GM12878 (cell line): ENCODE results near the gene CALD1. TPM values are rescaled to one million over a fixed set of nuclear protein-coding genes. Genes with fewer than 3 reads are reported as not detected.

Source experiments
- BHLHE40 ChIP-seq, 2 experiments: fragments of 450-650 bp in 1 of 2; IDR thresholded peaks; 2 replicates each; pipeline ENCODE4 v1.6.1; 2011 to 2017; ENCODE audit warnings: low read depth in 2 of 2, borderline replicate concordance in 1 of 2, improper control_type of control experiment in 1 of 2, low read length in 1 of 2, mild to moderate bottlenecking in 1 of 2
- EP300 ChIP-seq, 2 experiments: fragments of 150-350 bp in 1 of 2; IDR thresholded peaks; 2 replicates each; pipeline ENCODE4 v1.6.1; 2011 to 2012; ENCODE audit warnings: low read depth in 2 of 2, low read length in 2 of 2, borderline replicate concordance in 1 of 2, improper control_type of control experiment in 1 of 2, inconsistent platforms in 1 of 2; ENCODE audit not compliant: control insufficient read depth in 1 of 2
- ETV6 ChIP-seq, 2 experiments: fragments of 450-650 bp in 1 of 2; IDR thresholded peaks in 1 of 2; conservative IDR thresholded peaks in 1 of 2; 2 replicates each; pipeline ENCODE4 v1.6.1; 2014; ENCODE audit warnings: antibody characterized with exemption in 1 of 2, borderline replicate concordance in 1 of 2, low read depth in 1 of 2, mild to moderate bottlenecking in 1 of 2, moderate library complexity in 1 of 2
- RBBP5 ChIP-seq: fragments of 200-600 bp; sonication (generic); conservative IDR thresholded peaks from 2 replicates; pipeline ENCODE4 v1.6.1; 2016
- STAT3 ChIP-seq: IDR thresholded peaks from 2 replicates; pipeline ENCODE4 v1.6.1; 2011; ENCODE audit warnings: low read depth, low read length, improper control_type of control experiment
- polyA plus RNA-seq, 11 experiments: library from polyadenylated mRNA; depleted of rRNA in 4 of 11; unstranded in 6 of 11; stranded (reverse) in 5 of 11; fragments of >200 nt; fragmentation: Nextera tagmentation in 4 of 11; fragmentation: Illumina TruSeq in 1 of 11; extraction: Ambion mirVana in 4 of 11; extraction: Trizol in 1 of 11; gene quantifications; 1 replicate in 1 of 11; 2 replicates in 10 of 11; pipeline versions ENCODE4 v1.2.1 to v1.2.3, GENCODE V29; 2011 to 2016; ENCODE audit warnings: inconsistent platforms in 2 of 11, missing spikeins in 2 of 11, low read depth in 1 of 11
- total RNA-seq, 4 experiments: library from RNA; depleted of rRNA in 3 of 4; stranded (reverse); fragments of >200 nt in 3 of 4; fragmentation: Illumina TruSeq in 1 of 4; extraction: Trizol in 1 of 4; gene quantifications; 2 replicates each; pipeline versions ENCODE4 v1.2.1 to v1.2.3, GENCODE V29; 2013 to 2021
- TF ChIP-seq, protein P1 (sequence below): IDR thresholded peaks from 2 replicates; pipeline ENCODE4 v1.6.1; 2011; ENCODE audit warnings: borderline replicate concordance, low read depth, mild to moderate bottlenecking, moderate library complexity, mixed read lengths, low read length; ENCODE audit not compliant: insufficient read depth; ENCODE audit errors: extremely low read length
- TF ChIP-seq, protein P2 (sequence below): fragments of 150-350 bp; IDR thresholded peaks from 2 replicates; pipeline ENCODE4 v1.6.1; 2014; ENCODE audit warnings: mild to moderate bottlenecking, low read depth, low read length
- TF ChIP-seq, protein P3 (sequence below): IDR thresholded peaks from 2 replicates; pipeline ENCODE4 v1.6.1; 2011; ENCODE audit warnings: mild to moderate bottlenecking, low read depth, low read length, moderate library complexity; ENCODE audit not compliant: insufficient replicate concordance

The CALD1 gene
- total and polyA plus RNA-seq, 10 of the 15 experiments (the other 5 are each of a cell fraction or from before 2014, with no cell fraction given): 0.03 to 1.3 (median 0.22) TPM

DNA sequence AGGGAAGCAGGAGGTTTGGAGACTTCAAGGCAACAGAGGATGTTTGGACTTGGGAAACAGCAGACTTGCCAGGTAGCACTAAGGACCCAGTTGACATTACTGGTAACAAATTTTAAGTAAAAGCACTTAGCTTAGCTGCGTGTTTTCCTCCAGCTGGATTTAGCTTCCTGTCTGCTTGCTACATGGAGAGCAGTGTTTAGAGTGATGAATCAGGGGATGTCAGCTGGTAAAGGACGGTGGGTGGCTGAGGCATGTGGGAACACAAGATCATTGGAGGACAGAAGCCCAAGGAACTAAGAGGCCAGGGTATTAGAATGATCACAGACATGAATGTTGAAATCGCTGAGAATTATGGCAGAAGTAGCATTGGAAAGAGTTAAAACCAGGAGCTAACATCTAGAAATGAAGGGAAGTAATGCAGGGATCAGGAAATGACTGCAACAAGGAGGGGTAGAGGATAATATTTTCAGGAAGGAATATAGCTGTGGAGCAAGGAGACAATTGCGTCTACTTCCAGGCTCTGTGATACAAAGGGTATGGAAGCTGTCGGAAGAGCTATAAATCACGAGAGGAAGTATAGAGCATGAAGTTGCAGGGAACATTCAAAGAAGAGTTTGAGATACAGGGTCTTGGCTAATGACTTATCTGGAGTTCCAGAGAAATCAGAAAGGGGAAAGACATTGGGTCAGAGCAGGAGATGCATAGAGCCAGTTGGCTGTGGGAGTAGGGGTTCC is 34.4 kb downstream of the CALD1 start (continued):
- TF ChIP-seq, protein P1, sequence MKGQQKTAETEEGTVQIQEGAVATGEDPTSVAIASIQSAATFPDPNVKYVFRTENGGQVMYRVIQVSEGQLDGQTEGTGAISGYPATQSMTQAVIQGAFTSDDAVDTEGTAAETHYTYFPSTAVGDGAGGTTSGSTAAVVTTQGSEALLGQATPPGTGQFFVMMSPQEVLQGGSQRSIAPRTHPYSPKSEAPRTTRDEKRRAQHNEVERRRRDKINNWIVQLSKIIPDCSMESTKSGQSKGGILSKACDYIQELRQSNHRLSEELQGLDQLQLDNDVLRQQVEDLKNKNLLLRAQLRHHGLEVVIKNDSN: no peak
- TF ChIP-seq, protein P2, sequence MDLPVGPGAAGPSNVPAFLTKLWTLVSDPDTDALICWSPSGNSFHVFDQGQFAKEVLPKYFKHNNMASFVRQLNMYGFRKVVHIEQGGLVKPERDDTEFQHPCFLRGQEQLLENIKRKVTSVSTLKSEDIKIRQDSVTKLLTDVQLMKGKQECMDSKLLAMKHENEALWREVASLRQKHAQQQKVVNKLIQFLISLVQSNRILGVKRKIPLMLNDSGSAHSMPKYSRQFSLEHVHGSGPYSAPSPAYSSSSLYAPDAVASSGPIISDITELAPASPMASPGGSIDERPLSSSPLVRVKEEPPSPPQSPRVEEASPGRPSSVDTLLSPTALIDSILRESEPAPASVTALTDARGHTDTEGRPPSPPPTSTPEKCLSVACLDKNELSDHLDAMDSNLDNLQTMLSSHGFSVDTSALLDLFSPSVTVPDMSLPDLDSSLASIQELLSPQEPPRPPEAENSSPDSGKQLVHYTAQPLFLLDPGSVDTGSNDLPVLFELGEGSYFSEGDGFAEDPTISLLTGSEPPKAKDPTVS: no peak
- TF ChIP-seq, protein P3, sequence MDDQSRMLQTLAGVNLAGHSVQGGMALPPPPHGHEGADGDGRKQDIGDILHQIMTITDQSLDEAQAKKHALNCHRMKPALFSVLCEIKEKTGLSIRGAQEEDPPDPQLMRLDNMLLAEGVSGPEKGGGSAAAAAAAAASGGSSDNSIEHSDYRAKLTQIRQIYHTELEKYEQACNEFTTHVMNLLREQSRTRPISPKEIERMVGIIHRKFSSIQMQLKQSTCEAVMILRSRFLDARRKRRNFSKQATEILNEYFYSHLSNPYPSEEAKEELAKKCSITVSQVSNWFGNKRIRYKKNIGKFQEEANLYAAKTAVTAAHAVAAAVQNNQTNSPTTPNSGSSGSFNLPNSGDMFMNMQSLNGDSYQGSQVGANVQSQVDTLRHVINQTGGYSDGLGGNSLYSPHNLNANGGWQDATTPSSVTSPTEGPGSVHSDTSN: no peak
- no peak for TF ChIP-seq RBBP5
- no peak for TF ChIP-seq EP300 (IDR thresholded peaks at IDR 0.05; ENCODE audit: borderline replicate concordance in 1 of 2, control insufficient read depth in 1 of 2, low read depth in 2 of 2, low read length in 2 of 2)
- TF ChIP-seq STAT3: no peak
- TF ChIP-seq BHLHE40 (IDR thresholded peaks at IDR 0.05; ENCODE audit: borderline replicate concordance in 1 of 2, low read depth in 2 of 2, low read length in 1 of 2): no peak
- TF ChIP-seq ETV6 (conservative IDR thresholded peaks at IDR 0.05 in 1 of 2, IDR thresholded peaks at IDR 0.05 in 1 of 2; ENCODE audit: borderline replicate concordance in 1 of 2, low read depth in 1 of 2): no peak
- TF ChIP-seq, all 136 proteins: peak for 0
